OCI-LY1 (cell line): ENCODE results near the gene WDR70.
"Not testable (repeated sequence)": the region's sequence is repeated elsewhere in the genome, so short reads cannot be mapped to it uniquely, and the experiment has no call there.

Source experiments
- H2AFZ ChIP-seq: fragments of 200-600 bp; sonication (generic), shearing (Covaris generic); 2 replicates; pipeline ENCODE4 v1.6.0; 2014; ENCODE audit warnings: antibody characterized with exemption, mild to moderate bottlenecking, low read length
- H3F3A ChIP-seq: fragments of 200-600 bp; sonication (generic), shearing (Covaris generic); 2 replicates; pipeline ENCODE4 v1.6.0; 2014; ENCODE audit warnings: mild to moderate bottlenecking, antibody characterized with exemption, low read length, moderate library complexity; ENCODE audit not compliant: insufficient read depth
- H3K27ac ChIP-seq: fragments of 200-600 bp; sonication (generic); 2 replicates; pipeline ENCODE4 v1.5.1; 2014; ENCODE audit warnings: low read length, mixed run types, mild to moderate bottlenecking, low read depth; ENCODE audit not compliant: poor library complexity, severe bottlenecking
- H3K27me3 ChIP-seq: fragments of 200-600 bp; sonication (generic); 2 replicates; pipeline ENCODE4 v1.6.0; 2014; ENCODE audit warnings: antibody characterized with exemption, mild to moderate bottlenecking, low read length, moderate library complexity; ENCODE audit not compliant: insufficient read depth
- H3K36me3 ChIP-seq: fragments of 200-600 bp; sonication (generic); 2 replicates; pipeline ENCODE4 v1.6.1; 2014; ENCODE audit warnings: mild to moderate bottlenecking, antibody characterized with exemption, low read length, moderate library complexity, mixed read lengths; ENCODE audit not compliant: insufficient read depth
- H3K4me1 ChIP-seq: fragments of 200-600 bp; sonication (generic); 2 replicates; pipeline ENCODE4 v1.5.1; 2014; ENCODE audit warnings: mild to moderate bottlenecking, low read length, moderate library complexity; ENCODE audit not compliant: insufficient read depth, severe bottlenecking
- H3K4me2 ChIP-seq: fragments of 200-600 bp; sonication (generic), shearing (Covaris generic); 2 replicates; pipeline ENCODE4 v1.6.1; 2014; ENCODE audit warnings: low read length
- H3K4me3 ChIP-seq: fragments of 200-600 bp; sonication (generic); 2 replicates; pipeline ENCODE4 v1.5.1; 2014; ENCODE audit warnings: low read length, low read depth, mild to moderate bottlenecking, mixed read lengths; ENCODE audit not compliant: poor library complexity, severe bottlenecking
- H3K79me2 ChIP-seq: fragments of 200-600 bp; shearing (Covaris generic); 2 replicates; pipeline ENCODE4 v1.6.1; 2016; ENCODE audit warnings: mixed run types, low read length, mixed read lengths; ENCODE audit not compliant: insufficient read depth
- H3K9ac ChIP-seq: fragments of 200-600 bp; sonication (generic), shearing (Covaris generic); 2 replicates; pipeline ENCODE4 v1.6.1; 2014; ENCODE audit warnings: mild to moderate bottlenecking, low read length, mixed read lengths
- H3K9me2 ChIP-seq: fragments of 200-600 bp; sonication (generic), shearing (Covaris generic); 2 replicates; pipeline ENCODE4 v1.6.1; 2014; ENCODE audit warnings: low read depth, mild to moderate bottlenecking, low read length, mixed read lengths
- H3K9me3 ChIP-seq: fragments of 200-600 bp; shearing (Covaris generic); 2 replicates; pipeline ENCODE4 v1.6.1; 2014; ENCODE audit warnings: low read length, mixed read lengths
- H4K20me1 ChIP-seq: fragments of 200-600 bp; sonication (generic), shearing (Covaris generic); 2 replicates; pipeline ENCODE4 v1.6.0; 2016; ENCODE audit warnings: mild to moderate bottlenecking, low read length; ENCODE audit not compliant: insufficient read depth
- EZH2 ChIP-seq: fragments of 200-600 bp; sonication (generic), shearing (Covaris generic); IDR thresholded peaks from 2 replicates; pipeline ENCODE4 v1.8.0; 2017; ENCODE audit warnings: borderline replicate concordance, mixed run types, mild to moderate bottlenecking, antibody characterized with exemption, low read length, moderate library complexity, mixed read lengths
- TF ChIP-seq, protein P1 (sequence below): fragments of 200-600 bp; sonication (generic), shearing (Covaris generic); IDR thresholded peaks from 2 replicates; pipeline ENCODE4 v1.5.1; 2017; ENCODE audit warnings: mild to moderate bottlenecking, antibody characterized with exemption, low read length, moderate library complexity, mixed read lengths

The WDR70 gene

DNA sequence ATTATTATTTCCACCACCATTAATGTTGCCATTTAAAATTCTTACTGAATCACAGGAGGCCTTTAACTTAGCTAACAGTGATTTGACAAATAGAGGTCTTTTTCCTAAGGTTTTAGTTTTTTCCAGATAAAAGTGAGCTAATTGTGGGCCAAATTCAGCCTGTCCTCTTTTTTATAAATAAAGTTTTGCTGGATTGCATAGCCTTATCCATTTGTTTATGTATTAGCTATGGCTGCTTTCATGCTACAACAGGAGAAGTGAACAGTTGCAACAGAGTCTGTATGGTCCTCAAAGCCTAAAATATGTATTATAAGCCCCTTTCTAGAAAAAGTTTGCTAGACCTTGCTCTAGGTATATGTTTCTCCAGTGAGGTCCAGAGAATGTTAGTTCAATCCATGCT lies 288.3 kb downstream of the WDR70 start:
- no peak for TF ChIP-seq EZH2
- H3K27ac ChIP-seq: no peak overlapping the region

DNA sequence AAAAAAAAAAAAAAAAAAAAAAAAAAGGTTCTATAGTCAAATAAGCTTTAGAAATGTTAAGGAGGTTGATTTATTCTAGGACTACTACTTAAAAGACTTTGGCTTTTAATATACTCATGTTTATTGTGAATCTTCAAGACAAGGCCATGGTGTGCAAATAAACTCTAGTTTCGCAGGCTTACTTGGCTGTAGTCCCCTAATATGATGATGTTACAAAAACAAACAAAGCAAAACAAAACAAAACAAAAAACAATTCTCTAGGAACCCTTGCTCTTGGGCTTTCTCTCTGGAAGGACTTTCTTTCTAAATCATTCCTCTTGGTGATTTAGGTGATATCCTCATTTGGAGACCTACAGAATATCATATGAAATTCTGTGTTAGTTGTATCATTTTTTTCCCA lies 288.7 kb downstream of the WDR70 start:
- H3K27me3 ChIP-seq: no peaks in the 10 kb centered on the region
- H3K4me3 ChIP-seq: no peak overlapping the region
- H3K9me2 ChIP-seq: no peaks in the 10 kb centered on the region
- H3K4me1 ChIP-seq: peaks cover 8% of the 10 kb centered on the region
- no peak overlapping the region for H3K9ac ChIP-seq
- no peaks in the 10 kb centered on the region for H3F3A ChIP-seq
- H3K27ac ChIP-seq: no peak overlapping the region
- no peaks in the 10 kb centered on the region for H3K36me3 ChIP-seq
- H3K9me3 ChIP-seq: no peaks in the 10 kb centered on the region
- no peak overlapping the region for H2AFZ ChIP-seq
- no peaks in the 10 kb centered on the region for H3K79me2 ChIP-seq
- TF ChIP-seq, protein P1, sequence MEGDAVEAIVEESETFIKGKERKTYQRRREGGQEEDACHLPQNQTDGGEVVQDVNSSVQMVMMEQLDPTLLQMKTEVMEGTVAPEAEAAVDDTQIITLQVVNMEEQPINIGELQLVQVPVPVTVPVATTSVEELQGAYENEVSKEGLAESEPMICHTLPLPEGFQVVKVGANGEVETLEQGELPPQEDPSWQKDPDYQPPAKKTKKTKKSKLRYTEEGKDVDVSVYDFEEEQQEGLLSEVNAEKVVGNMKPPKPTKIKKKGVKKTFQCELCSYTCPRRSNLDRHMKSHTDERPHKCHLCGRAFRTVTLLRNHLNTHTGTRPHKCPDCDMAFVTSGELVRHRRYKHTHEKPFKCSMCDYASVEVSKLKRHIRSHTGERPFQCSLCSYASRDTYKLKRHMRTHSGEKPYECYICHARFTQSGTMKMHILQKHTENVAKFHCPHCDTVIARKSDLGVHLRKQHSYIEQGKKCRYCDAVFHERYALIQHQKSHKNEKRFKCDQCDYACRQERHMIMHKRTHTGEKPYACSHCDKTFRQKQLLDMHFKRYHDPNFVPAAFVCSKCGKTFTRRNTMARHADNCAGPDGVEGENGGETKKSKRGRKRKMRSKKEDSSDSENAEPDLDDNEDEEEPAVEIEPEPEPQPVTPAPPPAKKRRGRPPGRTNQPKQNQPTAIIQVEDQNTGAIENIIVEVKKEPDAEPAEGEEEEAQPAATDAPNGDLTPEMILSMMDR: no peak
- no peak for TF ChIP-seq EZH2
- no peaks in the 10 kb centered on the region for H4K20me1 ChIP-seq
- H3K4me2 ChIP-seq: no peak overlapping the region

More for the DNA sequence above, 288.3 kb downstream of the WDR70 start:
- H3K9me3 ChIP-seq: no peaks in the 10 kb centered on the region
- H3K9me2 ChIP-seq: no peaks in the 10 kb centered on the region
- H3K27me3 ChIP-seq: no peaks in the 10 kb centered on the region
- H3K36me3 ChIP-seq: no peaks in the 10 kb centered on the region
- H3K4me1 ChIP-seq: peaks cover 5% of the 10 kb centered on the region
- no peaks in the 10 kb centered on the region for H4K20me1 ChIP-seq
- no peak overlapping the region for H3K4me3 ChIP-seq
- no peak overlapping the region for H3K9ac ChIP-seq
- H3K4me2 ChIP-seq: no peak overlapping the region
- H3K79me2 ChIP-seq: no peaks in the 10 kb centered on the region
- H3F3A ChIP-seq: no peaks in the 10 kb centered on the region
- no peak overlapping the region for H2AFZ ChIP-seq

DNA sequence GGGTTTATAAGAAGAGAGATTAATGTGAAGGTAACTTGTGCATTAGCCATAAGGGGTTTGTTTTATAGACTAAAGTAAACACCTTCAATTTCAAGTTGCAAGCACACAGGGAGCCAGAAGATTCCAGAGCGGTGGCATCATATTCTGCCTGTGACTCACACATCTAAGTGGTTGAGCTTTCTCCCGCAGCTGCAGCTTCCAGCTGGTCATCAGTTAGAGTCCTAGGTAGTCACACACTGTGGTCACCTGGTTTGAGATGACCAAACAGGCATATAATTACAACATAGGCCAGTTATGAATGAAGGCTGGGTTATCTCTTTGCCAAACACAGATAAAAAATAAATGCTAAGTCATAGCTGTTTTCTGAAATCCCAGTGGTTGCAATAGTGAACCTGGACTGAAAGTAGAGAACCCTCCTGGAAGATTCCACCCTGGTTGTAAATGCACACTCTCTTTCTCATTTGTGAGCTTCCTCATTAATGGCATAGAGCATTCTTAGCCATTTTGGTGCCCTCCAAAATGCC lies 289.5 kb downstream of the WDR70 start:
- Histone ChIP-seq H3K36me3 (no peaks in the 10 kb centered on the region), H3K27me3 (no peaks in the 10 kb centered on the region), H3K4me1 (peaks cover 8% of the 10 kb centered on the region), H3K4me2 (no peak overlapping the region), H3K27ac (no peak overlapping the region), H3K9ac (no peak overlapping the region), H3K79me2 (no peaks in the 10 kb centered on the region), H3K9me2 (no peaks in the 10 kb centered on the region), H3K4me3 (no peak overlapping the region), H3K9me3 (no peaks in the 10 kb centered on the region), H2AFZ (no peak overlapping the region), H3F3A (no peaks in the 10 kb centered on the region), H4K20me1 (no peaks in the 10 kb centered on the region)
- TF ChIP-seq EZH2: no peak
- TF ChIP-seq, protein P1: no peak

DNA sequence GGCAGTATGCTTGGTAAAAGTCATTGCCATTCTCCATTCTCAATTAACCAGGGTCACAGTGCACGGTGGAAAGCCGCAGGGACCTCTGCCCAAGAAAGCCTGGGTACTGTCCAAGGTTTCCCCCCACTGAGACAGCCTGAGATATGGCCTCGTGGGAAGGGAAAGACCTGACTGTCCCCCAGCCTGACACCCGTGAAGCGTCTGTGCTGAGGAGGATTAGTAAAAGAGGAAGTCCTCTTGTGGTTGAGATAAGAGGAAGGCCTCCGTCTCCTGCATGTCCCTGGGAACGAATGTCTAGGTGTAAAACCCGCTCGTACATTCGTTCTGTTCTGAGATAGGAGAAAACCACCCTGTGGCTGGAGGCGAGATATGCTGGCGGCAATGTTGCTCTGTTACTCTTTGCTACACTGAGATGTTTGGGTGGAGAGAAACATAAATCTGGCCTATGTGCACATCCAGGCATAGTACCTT lies 293.0 kb downstream of the WDR70 start:
- not testable (repeated sequence) for H2AFZ ChIP-seq

DNA sequence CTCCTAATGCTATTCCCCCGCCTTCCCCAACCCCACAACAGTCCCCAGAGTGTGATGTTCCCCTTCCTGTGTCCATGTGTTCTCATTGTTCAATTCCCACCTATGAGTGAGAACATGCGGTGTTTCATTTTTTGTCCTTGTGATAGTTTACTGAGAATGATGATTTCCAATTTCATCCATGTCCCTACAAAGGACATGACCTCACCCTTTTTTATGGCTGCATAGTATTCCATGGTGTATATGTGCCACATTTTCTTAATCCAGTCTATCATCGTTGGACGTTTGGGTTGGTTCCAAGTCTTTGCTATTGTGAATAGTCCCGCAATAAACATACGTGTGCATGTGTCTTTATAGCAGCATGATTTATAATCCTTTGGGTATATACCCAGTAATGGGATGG lies 295.2 kb downstream of the WDR70 start:
- H3K4me2 ChIP-seq, H2AFZ ChIP-seq, H3K9ac ChIP-seq, H3K9me2 ChIP-seq, H3K4me1 ChIP-seq, H3K36me3 ChIP-seq, H3F3A ChIP-seq, H3K9me3 ChIP-seq, H3K4me3 ChIP-seq, H3K27me3 ChIP-seq, H4K20me1 ChIP-seq, H3K27ac ChIP-seq, H3K79me2 ChIP-seq: not testable (repeated sequence)

More for the DNA sequence above, 293.0 kb downstream of the WDR70 start:
- not testable (repeated sequence) for H3K4me1 ChIP-seq, H3K9ac ChIP-seq, H3K4me3 ChIP-seq, H3K4me2 ChIP-seq, H3K36me3 ChIP-seq, H3K9me3 ChIP-seq, H3F3A ChIP-seq, H3K79me2 ChIP-seq, H3K27me3 ChIP-seq, H3K9me2 ChIP-seq, H4K20me1 ChIP-seq, H3K27ac ChIP-seq

DNA sequence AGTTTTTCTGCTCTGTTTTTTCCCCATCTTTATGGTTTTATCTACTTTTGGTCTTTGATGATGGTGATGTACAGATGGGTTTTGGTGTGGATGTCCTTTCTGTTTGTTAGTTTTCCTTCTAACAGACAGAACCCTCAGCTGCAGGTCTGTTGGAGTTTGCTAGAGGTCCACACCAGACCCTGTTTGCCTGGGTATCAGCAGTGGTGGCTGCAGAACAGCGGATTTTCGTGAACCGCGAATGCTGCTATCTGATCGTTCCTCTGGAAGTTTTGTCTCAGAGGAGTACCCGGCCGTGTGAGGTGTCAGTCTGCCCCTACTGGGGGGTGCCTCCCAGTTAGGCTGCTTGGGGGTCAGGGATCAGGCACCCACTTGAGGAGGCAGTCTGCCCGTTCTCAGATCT lies 300.2 kb downstream of the WDR70 start:
- H3K79me2 ChIP-seq, H2AFZ ChIP-seq, H3K4me2 ChIP-seq, H3K4me3 ChIP-seq, H3K36me3 ChIP-seq, H3K27me3 ChIP-seq, H4K20me1 ChIP-seq, H3K9me3 ChIP-seq, H3K9ac ChIP-seq, H3K27ac ChIP-seq, H3F3A ChIP-seq, H3K9me2 ChIP-seq, H3K4me1 ChIP-seq: not testable (repeated sequence)
